ENCODE data around the gene TRPM2. TPM values are rescaled to one million over a fixed set of nuclear protein-coding genes. Genes with fewer than 3 reads are reported as not detected.

TRPM2 gene
- total and polyA plus RNA-seq, 2 donors (not counting 3 experiments of a cell fraction or from before 2014, with no cell fraction given): not detected

- Histone ChIP-seq H3K4me3 (replicated peaks in 1 of 3; ENCODE audit: insufficient read depth in 1 of 3, low read depth in 1 of 3, low read length in 3 of 3) (no peak overlapping the region), H3K4me1 (ENCODE audit: control insufficient read depth, extremely low read depth, insufficient read depth, low read length) (peaks cover 14% of the 10 kb centered on the region), H3K9me3 (replicated peaks; ENCODE audit: control insufficient read depth, insufficient read depth, low read length) (no peaks in the 10 kb centered on the region), H3K27ac (ENCODE audit: insufficient read depth, low read depth, low read length) (no peak overlapping the region), H3K9ac (replicated peaks; ENCODE audit: extremely low read depth, insufficient read depth, low read length) (no peak overlapping the region), H3K4me2 (ENCODE audit: insufficient read depth, low read length) (no peak overlapping the region), H3K9me1 (replicated peaks; ENCODE audit: control insufficient read depth, extremely low read depth, insufficient read depth, low read length) (no peaks in the 10 kb centered on the region), H4K20me1 (replicated peaks; ENCODE audit: control insufficient read depth, extremely low read depth, insufficient read depth, low read length) (no peaks in the 10 kb centered on the region), H2AFZ (ENCODE audit: low read depth, low read length) (no peak overlapping the region), H3K79me2 (ENCODE audit: control insufficient read depth, insufficient read depth, low read length) (no peaks in the 10 kb centered on the region), H3K36me3 (ENCODE audit: control insufficient read depth in 2 of 2, extremely low read depth in 1 of 2, insufficient read depth in 2 of 2, low read length in 2 of 2) (no peaks in the 10 kb centered on the region), H3K27me3 (ENCODE audit: control insufficient read depth in 2 of 2, insufficient read depth in 2 of 2, low read length in 2 of 2) (no peaks in the 10 kb centered on the region)
- ChIA-PET CTCF (interaction anchor here (2.5 kb wide), 1 partner anchor 33 kb away, joined by 7 read pairs; no protein-coding TSS in a partner anchor), POLR2A (no interaction called here)
- TF ChIP-seq JUN (IDR thresholded peaks at IDR 0.05; ENCODE audit: borderline replicate concordance, insufficient read depth, insufficient read length, low read depth): no peak
- TF ChIP-seq POLR2A (IDR thresholded peaks at IDR 0.05; ENCODE audit: low read depth, low read length): no peak
- FAIRE-seq: no peak
- BruUV-seq (replicated peaks): no TSS peak
- intact Hi-C loops (cut with micrococcal nuclease): no loop called here
- no peak for DNase-seq (ENCODE audit: low read depth, low spot score)
- dilution Hi-C loops (cut with MboI; ENCODE audit: extremely low pct_ligation_motif_present, low sequenced_read_pairs): no loop called here
Measured at GRCh38 chr21:44337449-44337848, 16.0 kb upstream of the TRPM2 start.

GRCh38 chr21:44337941-44338895, 15.2 kb upstream of the TRPM2 start:
- CTCF ChIA-PET: interaction anchor here (0.9 to 2.5 kb wide), 5 partner anchors 17 to 455 kb away, joined by 3 to 7 read pairs (median 4); no protein-coding TSS in a partner anchor

More at GRCh38 chr21:44337941-44338895, 15.2 kb upstream of the TRPM2 start:
- no peaks in the 10 kb centered on the region for H3K79me2 ChIP-seq (ENCODE audit: control insufficient read depth, insufficient read depth, low read length)
- H3K4me2 ChIP-seq (ENCODE audit: insufficient read depth, low read length): peak overlapping the region; percentile 59
- dilution Hi-C loops (cut with MboI; ENCODE audit: extremely low pct_ligation_motif_present, low sequenced_read_pairs) (no loop called here), intact Hi-C loops (cut with micrococcal nuclease) (no loop called here)
- FAIRE-seq: peak; percentile 80
- H4K20me1 ChIP-seq (replicated peaks; ENCODE audit: control insufficient read depth, extremely low read depth, insufficient read depth, low read length): no peaks in the 10 kb centered on the region
- H3K4me1 ChIP-seq (ENCODE audit: control insufficient read depth, extremely low read depth, insufficient read depth, low read length): peaks cover 14% of the 10 kb centered on the region
- H3K9me1 ChIP-seq (replicated peaks; ENCODE audit: control insufficient read depth, extremely low read depth, insufficient read depth, low read length): no peaks in the 10 kb centered on the region
- no peaks in the 10 kb centered on the region for H3K9me3 ChIP-seq (replicated peaks; ENCODE audit: control insufficient read depth, insufficient read depth, low read length)
- no peaks in the 10 kb centered on the region for H3K36me3 ChIP-seq (ENCODE audit: control insufficient read depth in 2 of 2, extremely low read depth in 1 of 2, insufficient read depth in 2 of 2, low read length in 2 of 2)
- BruUV-seq (replicated peaks): no TSS peak
- TF ChIP-seq MAX (IDR thresholded peaks at IDR 0.05; ENCODE audit: insufficient read depth, insufficient read length) (no peak), FOS (IDR thresholded peaks at IDR 0.05; ENCODE audit: borderline replicate concordance, insufficient read depth, low read length) (no peak), MYC (IDR thresholded peaks at IDR 0.05; ENCODE audit: low read depth, low read length) (no peak), CTCF (IDR thresholded peaks at IDR 0.05; ENCODE audit: extremely low read depth in 1 of 2, insufficient read depth in 1 of 2, low read depth in 1 of 2, low read length in 2 of 2) (peak in 1 of 2 donors; percentile 39)
- peak overlapping the region; percentile 20 for H3K9ac ChIP-seq (replicated peaks; ENCODE audit: extremely low read depth, insufficient read depth, low read length)
- POLR2A ChIA-PET: no interaction called here
- peak; percentile 68 for DNase-seq (ENCODE audit: low read depth, low spot score)
- H3K27ac ChIP-seq (ENCODE audit: insufficient read depth, low read depth, low read length): no peak overlapping the region
- H2AFZ ChIP-seq (ENCODE audit: low read depth, low read length): peak overlapping the region; percentile 71
- H3K4me3 ChIP-seq (replicated peaks in 1 of 3; ENCODE audit: insufficient read depth in 1 of 3, low read depth in 1 of 3, low read length in 3 of 3): peak overlapping the region in 2 of 3 experiments; percentile 32 to 35
- H3K27me3 ChIP-seq (ENCODE audit: control insufficient read depth in 2 of 2, insufficient read depth in 2 of 2, low read length in 2 of 2): no peaks in the 10 kb centered on the region

Data from endothelial cell of umbilical vein (primary cell).